OCI-LY1 (cell line): ENCODE measurements around the gene METAP1.
"Not testable (repeated sequence)": the region's sequence is repeated elsewhere in the genome, so short reads cannot be mapped to it uniquely, and the experiment has no call there.

Experiments used
- EZH2 ChIP-seq: fragments of 200-600 bp; sonication (generic), shearing (Covaris generic); IDR thresholded peaks from 2 replicates; pipeline ENCODE4 v1.8.0; 2017; ENCODE audit warnings: borderline replicate concordance, mixed run types, mild to moderate bottlenecking, antibody characterized with exemption, low read length, moderate library complexity, mixed read lengths
- TF ChIP-seq, protein P1 (sequence below): fragments of 200-600 bp; sonication (generic), shearing (Covaris generic); IDR thresholded peaks from 2 replicates; pipeline ENCODE4 v1.5.1; 2017; ENCODE audit warnings: mild to moderate bottlenecking, antibody characterized with exemption, low read length, moderate library complexity, mixed read lengths

DNA sequence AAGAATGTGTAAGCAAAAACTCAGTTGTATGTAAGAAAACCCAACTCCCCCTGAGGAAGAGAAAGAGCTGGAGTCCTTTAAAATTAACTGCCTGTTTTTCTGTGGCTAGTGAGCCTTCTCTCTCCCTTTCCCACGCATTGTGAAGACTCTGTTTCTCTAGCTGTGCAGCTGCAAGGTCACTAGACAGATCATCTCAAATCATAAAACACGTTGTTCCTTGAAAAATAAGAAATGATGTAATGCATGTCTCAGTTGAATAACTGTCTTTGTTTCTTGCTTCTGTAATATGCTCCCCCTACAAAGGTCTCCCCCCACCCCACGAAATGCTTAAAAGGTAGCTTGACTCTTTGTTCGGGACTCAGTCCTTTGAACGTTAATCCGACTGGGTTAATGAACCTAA is 85.3 kb downstream of the METAP1 start:
- TF ChIP-seq, protein P1, sequence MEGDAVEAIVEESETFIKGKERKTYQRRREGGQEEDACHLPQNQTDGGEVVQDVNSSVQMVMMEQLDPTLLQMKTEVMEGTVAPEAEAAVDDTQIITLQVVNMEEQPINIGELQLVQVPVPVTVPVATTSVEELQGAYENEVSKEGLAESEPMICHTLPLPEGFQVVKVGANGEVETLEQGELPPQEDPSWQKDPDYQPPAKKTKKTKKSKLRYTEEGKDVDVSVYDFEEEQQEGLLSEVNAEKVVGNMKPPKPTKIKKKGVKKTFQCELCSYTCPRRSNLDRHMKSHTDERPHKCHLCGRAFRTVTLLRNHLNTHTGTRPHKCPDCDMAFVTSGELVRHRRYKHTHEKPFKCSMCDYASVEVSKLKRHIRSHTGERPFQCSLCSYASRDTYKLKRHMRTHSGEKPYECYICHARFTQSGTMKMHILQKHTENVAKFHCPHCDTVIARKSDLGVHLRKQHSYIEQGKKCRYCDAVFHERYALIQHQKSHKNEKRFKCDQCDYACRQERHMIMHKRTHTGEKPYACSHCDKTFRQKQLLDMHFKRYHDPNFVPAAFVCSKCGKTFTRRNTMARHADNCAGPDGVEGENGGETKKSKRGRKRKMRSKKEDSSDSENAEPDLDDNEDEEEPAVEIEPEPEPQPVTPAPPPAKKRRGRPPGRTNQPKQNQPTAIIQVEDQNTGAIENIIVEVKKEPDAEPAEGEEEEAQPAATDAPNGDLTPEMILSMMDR: not testable (repeated sequence)
- not testable (repeated sequence) for TF ChIP-seq EZH2
